NCI-H748 (cell line): Measurements from ENCODE around the gene BARX1.
"Not testable (repeated sequence)": the region's sequence is repeated elsewhere in the genome, so short reads cannot be mapped to it uniquely, and the experiment has no call there.

Experiments used
- DNase-seq: peaks from one replicate; lab custom pipeline; 2025; ENCODE audit not compliant: unreplicated experiment; lab: John Stamatoyannopoulos, UW

Gene BARX1

GRCh38 chr9:93952784-93953495 is 2.2 kb downstream of the BARX1 start:
- DNase-seq: peak; percentile 73

GRCh38 chr9:93952119-93952783 is 2.9 kb downstream of the BARX1 start:
- no peak for DNase-seq

DNA sequence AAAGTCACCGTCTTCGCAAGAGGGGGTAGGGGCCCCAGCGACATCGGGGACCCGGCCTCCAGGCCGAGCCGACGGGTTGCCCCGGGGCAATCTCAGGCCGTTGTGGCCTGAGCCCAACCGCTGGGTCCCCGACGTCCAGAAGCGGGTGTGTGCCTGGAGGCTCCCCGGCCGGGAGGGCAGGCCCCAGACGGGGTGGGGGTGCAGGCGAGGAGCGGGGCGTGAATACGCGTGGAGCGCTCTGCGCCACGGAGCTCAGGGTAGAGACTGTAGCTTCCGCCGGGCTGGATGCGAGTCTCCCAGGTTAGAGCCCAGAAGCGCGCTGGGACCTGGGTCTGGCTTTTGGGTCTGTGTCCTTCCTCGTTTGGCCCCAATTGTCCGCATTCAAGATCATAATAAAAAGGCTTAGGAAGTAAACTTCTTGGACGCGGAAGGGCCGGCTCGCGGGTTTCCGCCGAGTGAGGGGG is 3.5 kb downstream of the BARX1 start:
- DNase-seq: no peak

- DNase-seq: no peak
These were observed 4.2 kb downstream of the BARX1 start for GRCh38 chr9:93950619-93951601.

DNA sequence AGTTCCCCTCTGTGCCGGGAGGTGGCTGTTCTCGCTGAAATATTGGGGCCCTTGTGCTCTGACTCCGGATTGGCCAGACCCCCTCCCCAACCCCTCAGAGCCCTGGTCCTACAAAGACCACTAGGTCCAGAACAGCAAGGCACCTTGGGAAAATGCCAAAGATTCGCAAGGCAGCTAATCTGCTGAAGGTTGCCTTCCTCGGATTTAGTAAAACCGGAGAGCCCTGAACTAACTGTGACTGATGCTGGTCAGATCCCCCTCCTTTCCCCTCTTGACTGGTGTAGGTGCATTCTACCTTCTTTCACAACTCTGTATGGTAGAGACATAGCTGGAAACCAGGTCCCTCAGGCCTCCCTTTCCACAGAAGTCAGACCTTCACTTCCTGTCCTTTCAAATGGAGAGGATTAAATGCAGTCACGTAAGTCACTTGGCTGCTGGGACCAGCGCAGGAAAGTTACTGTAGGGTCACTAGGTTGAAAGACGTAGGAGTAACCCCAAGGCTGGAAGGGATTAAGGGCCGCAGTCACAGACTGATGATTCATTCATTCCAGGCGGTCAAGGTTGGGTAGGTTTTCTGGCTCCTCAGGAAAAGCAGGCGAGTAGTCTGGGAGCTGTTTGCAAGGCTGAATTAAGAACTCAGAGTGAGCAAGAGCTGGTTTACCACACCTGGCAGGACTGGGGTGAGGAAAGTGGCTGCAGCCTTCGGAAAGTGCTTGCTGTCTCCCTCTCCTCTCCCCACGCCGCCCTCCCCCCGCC is 5.3 kb downstream of the BARX1 start:
- no peak for DNase-seq

- DNase-seq: no peak
These were observed 6.0 kb downstream of the BARX1 start for GRCh38 chr9:93949073-93949693.

DNA sequence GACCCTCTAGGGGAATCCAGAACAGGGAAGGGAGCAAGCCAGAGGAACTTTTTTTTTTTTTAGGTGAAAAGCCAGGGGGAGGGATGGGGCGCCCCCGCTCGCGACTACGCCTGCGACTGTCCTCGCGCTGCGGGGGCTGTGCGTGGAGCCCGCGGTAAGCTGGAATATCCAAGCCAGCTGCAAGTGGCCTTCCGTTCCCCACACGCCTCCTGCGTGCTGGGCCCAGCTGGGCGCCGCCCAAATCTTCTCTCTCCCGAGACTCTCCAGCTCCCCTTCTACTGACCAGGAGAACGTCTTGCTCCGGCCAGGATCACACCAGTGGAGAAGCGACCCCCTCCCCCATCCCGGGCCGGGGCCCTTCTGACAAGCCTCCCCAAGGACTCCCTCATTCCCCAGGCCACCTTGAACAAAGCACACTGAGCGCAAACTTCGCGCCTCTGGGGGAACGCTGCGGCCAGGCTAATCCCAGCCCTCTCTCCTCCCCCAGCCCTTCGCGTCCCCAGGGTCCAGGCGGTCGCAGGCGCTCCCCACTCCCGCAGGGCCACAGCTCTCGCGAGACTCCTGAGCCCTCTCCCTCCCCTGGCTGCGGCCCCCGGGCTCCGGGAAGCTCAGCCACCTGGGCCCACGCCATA is 6.6 kb downstream of the BARX1 start:
- no peak for DNase-seq

DNA sequence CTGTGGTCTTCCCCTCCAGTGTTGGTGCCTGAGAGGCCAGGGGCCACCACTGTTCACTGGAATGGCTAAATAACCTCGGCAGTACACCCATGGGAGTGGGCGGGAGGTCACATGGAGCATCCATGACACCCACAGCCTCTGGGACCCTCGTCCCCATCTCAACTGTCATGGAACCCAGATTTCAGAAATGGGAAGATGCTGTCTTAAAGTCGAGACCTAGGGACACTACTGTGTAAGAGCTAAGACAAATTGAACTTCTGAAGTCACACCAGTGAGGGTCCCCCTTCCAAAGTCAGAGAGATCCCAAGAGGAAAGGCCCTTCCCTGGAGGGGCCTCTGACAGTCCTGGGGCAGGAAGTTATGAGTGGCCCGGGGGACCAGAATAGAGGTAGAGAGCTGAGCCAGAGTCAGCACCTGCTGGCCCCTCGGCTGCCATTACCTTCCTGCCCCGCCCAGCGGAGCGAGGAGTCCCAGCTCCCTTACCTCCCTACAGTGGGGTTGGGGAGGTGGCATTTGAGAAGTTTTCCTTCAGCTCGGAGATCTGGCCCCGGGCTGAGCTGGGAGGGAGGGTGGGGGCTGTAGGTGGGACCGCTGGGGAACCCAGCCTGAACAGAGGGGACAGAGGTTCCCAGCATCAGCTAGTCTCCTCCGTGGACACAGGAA is 7.6 kb downstream of the BARX1 start:
- no peak for DNase-seq

GRCh38 chr9:93946338-93946712 is 8.8 kb downstream of the BARX1 start:
- no peak for DNase-seq

DNA sequence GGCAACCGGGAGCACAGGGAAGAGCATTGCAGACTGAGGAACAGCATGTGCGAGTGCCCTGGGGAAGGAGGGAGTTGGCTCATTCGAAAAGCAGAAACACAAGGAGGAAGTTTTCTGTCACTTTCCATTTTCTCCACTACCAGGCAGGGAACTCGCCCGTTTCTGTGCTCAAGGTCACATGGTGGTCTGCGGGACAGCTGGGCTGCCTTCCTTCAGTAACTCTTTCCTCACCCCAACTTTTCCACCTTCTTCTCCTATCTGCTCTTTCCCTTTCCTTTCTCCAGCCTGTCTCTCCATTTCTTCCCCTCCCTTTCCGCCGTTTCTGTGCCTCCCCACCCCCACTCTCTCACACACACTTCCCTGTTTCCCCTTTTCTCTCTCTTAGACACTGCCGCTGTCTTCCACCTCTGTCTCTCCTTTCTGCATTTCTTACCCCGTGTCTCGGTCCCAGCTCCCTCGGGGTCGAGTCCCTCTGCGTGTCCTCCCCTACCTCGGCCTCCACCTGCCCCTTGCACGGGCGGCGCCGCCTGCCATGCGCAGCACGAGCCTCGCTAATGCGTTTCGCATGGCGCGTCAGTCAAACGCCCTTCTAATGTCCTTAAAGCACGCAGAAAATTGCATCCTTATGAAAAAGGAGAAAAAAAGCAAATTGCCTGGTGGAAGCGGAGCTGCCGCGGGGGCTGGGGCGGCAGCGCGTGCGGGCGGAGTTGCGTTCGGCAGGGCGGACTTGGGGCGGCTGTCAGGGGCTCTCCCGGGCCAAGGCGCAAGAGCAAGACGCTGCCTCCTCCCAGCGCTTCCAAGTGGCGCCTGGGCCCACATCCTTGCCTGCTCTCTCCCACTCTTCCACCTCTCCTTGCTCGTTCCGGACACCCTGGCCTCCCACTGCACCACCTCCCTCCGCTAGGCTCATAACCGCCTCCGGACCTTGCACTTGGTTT is 9.5 kb downstream of the BARX1 start:
- no peak for DNase-seq

DNA sequence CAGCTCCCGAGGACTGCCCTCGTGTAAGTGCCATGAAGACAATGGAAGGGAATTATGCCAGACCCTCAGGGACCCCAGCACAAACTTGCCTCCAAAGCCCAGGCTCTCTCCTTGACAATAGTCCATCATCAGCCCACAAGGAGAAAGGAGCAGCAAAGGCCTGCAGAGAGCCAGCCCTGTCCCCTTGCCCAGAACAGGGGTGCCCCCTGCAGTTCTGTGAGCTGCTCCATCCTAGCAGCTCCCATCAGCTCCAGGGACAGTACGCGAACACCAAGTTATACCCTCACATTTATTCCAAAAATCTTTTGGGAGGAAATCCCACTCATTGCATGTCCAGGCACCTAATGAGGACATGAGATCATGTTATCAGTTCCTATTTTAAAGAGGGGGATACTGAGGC is 11.1 kb downstream of the BARX1 start:
- DNase-seq: peak; percentile 37

DNA sequence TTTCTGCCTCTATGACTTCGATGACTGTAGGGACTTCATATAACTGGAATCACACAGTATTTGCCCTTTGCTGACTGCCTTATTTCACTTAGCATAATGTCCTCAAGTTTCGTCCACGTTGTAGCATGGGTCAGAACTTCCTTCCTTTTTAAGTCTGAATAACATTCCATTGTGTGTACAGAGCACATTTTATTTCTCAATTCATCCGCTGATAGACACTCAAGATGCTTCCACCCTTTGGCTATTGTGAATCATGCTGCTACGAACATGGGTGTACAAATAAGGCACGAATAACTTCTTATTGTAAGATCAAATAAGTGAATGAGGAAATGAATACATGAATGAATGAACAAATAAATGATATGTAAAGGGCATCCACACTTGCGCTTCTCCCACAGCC is 13.0 kb downstream of the BARX1 start:
- DNase-seq: no peak

- no peak for DNase-seq
These were observed 13.7 kb downstream of the BARX1 start for GRCh38 chr9:93941493-93941892.

DNA sequence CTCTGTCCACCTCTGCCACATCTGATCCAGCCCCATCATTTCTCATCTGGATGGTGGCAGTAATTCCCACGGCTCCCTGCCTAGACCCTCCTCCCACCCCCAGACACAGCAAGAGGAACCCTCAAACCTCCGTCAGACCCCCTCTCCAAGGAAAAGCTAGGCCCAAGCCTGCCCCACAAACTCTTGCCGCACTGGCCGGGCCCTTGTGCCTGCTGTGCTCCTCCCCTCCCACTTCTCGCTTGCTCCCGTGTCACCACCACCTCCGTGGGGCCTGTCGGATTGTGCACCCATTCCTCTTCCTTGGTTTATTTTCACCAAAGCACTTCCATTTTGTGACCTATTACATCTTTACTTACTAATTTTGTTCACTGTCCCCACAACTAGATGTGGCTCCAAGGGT is 14.2 kb downstream of the BARX1 start:
- DNase-seq: no peak

GRCh38 chr9:93939589-93939988 is 15.6 kb downstream of the BARX1 start:
- not testable (repeated sequence) for DNase-seq

DNA sequence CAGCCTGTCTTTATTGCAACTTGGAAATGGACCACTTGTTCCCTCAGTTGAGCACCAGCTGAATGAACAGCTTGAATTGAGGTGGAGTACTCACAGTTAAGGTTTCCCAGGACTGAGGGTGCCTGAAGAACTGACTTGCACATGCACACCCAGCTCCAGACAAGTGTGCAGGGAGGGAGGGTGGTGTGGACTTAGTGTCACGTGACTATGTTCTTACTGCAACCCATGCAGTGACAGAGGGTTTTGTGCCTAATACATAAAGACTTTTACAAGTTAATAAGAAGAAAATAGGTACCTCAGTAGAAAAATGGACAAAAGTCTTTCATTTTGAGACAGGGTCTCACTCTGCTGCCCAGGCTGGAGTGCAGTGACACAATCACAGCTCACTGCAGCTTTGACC is 18.0 kb downstream of the BARX1 start:
- no peak for DNase-seq

- no peak for DNase-seq
These were observed 23.2 kb downstream of the BARX1 start for GRCh38 chr9:93931905-93932304.

DNA sequence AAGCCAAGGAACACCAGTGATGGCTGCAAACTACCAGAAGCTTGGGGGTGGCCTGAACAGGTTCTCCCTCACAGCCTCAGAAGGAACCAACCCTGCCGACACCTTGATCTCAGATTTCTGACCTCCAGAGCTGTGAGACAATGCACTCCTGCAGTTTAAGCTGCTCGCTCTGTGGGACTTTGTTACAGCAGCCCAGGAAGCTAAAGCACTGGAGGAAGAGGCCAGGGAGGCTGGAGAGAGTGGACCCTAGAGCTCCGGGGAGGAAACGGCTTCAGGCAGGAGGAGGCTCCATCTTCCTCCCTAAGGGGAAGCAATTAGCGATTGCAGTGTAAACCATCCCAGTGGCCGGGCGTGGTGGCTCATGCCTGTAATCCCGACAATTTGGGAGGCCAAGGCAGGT is 25.1 kb downstream of the BARX1 start:
- peak; percentile 20 for DNase-seq
